ENCODE data around the gene ETV3L. TPM values are rescaled to one million over a fixed set of nuclear protein-coding genes. Genes with fewer than 3 reads are reported as not detected.

The ETV3L gene
- total RNA-seq, 2 experiments from 2014 or later, result not detected

DNA sequence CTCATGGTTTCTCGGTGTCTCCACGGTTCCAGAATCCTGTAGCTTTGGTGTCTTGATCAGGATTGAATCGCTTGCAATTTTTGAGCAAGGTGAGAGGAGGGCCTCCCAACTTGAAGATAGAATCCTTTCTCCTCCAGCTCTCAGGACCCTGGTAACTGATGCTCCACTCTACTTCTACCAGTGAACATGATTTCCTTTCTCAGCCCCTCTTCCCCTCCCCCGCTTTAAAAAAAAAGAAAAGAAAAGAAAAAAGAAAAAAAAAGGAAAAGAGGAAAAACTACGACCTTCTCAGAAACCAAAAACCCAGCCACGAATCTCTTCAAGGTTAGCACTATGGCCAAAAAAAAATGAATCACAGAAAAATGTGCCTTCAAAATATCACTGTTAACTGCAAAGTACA lies 55.3 kb downstream of the ETV3L start:
- Mint-ChIP-seq H3K27ac (no peak overlapping the region), H3K9me3 (no peaks in the 10 kb centered on the region), H3K27me3 (peaks cover 80% of the 10 kb centered on the region), H3K36me3 (ENCODE audit: low read depth) (peaks cover 3% of the 10 kb centered on the region), H3K4me3 (no peak overlapping the region), H3K4me1 (peaks cover 12% of the 10 kb centered on the region)
- POLR2A ChIA-PET, result no interaction called here
- DNase-seq, result no peak
- CTCF ChIA-PET, result no interaction called here

GRCh38 chr1:157043685-157044084 lies 55.9 kb downstream of the ETV3L start:
- H3K4me1 Mint-ChIP-seq, result peaks cover 12% of the 10 kb centered on the region
- H3K4me3 Mint-ChIP-seq, result no peak overlapping the region
- CTCF ChIA-PET, result no interaction called here
- H3K27ac Mint-ChIP-seq, result peak overlapping the region; percentile 39
- no peaks in the 10 kb centered on the region for H3K9me3 Mint-ChIP-seq
- DNase-seq, result no peak
- peaks cover 81% of the 10 kb centered on the region for H3K27me3 Mint-ChIP-seq
- POLR2A ChIA-PET, result no interaction called here
- peaks cover 3% of the 10 kb centered on the region for H3K36me3 Mint-ChIP-seq (ENCODE audit: low read depth)

- Mint-ChIP-seq H3K27ac (no peak overlapping the region), H3K4me3 (no peak overlapping the region), H3K9me3 (no peaks in the 10 kb centered on the region), H3K36me3 (ENCODE audit: low read depth) (peaks cover 3% of the 10 kb centered on the region), H3K4me1 (peaks cover 12% of the 10 kb centered on the region), H3K27me3 (peaks cover 81% of the 10 kb centered on the region)
- POLR2A ChIA-PET, result no interaction called here
- CTCF ChIA-PET, result no interaction called here
- DNase-seq, result no peak
These were observed 56.8 kb downstream of the ETV3L start for GRCh38 chr1:157042846-157043245.

Other genes starting within 250 kb of the ETV3L start
- under 1 TPM in 1 of 2 experiments, not detected in 1; 0.05 TPM for gene INSRR, start 240.7 kb downstream of the ETV3L start, total RNA-seq
- gene NTRK1, start 238.9 kb downstream of the ETV3L start, total RNA-seq, result 1 to 10 TPM; 1.9 to 2.0 TPM
- gene PEAR1, start 206.1 kb downstream of the ETV3L start, total RNA-seq, result under 1 TPM; 0.07 to 0.15 TPM
- not detected for gene LRRC71, start 179.2 kb downstream of the ETV3L start, total RNA-seq
- gene ARHGEF11, start 54.1 kb downstream of the ETV3L start, total RNA-seq, result 10 to 100 TPM; 33.9 to 38.5 TPM
- gene ETV3, start 38.6 kb upstream of the ETV3L start, total RNA-seq, result 10 to 100 TPM; 33.3 to 37.5 TPM

Measured in activated CD4-positive, alpha-beta T cell treated with anti-CD3 and anti-CD28 coated beads, Interleukin-2, amount 10 ng/mL, durations not matched to agents 7 days and 5 days (primary cell).